ENCODE results near the gene ATP6V0A1. TPM values are rescaled to one million over a fixed set of nuclear protein-coding genes. Genes with fewer than 3 reads are reported as not detected.

Gene ATP6V0A1
- total RNA-seq, 2 experiments from 2014 or later = 10.4 to 14.4 TPM

DNA sequence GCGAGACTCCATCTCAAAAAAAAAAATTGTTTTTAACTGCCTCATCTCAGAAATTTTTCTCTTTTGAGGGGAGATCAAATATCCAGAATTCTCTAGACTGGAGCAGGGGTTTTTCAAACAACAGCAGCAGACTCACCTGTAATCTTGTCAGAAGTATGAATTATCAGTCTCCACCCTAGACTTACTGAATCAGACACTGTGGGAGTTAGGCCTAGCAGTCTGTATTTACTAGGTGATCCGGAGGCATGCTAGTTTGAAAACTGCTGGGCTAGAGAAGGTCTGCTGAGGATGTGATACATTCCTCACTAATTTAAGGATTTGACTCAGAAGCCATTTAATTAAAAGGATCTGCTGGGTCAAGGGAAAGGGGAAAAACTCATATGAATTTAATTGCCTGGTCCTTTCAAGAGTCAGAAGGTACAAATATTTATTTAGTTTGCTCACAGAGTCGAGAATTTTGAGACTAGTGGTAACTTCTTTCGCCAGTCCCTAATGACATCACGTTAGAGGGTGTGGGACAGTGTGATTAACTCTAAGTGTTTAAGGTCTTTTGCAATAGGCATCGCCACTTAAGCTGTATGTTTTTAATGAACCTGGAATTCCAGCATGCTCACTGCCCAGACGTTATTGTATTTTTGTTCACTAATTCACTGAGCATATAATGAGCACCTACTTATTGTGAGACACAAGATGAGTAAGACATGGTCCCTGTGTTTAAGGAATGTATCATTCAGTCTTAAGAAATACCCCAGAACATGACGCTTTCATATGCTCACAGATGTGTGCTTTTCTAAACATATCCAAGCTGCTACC is 14.2 kb downstream of the ATP6V0A1 start:
- ChIA-PET CTCF (interaction anchor here (0.9 kb wide), 1 partner anchor 291 kb away, joined by 3 read pairs; no protein-coding TSS in a partner anchor), POLR2A (no interaction called here)
- Histone ChIP-seq H3K36me3 (ENCODE audit: insufficient read depth, low read length) (peaks cover 8% of the 10 kb centered on the region), H3K27me3 (ENCODE audit: control insufficient read depth in 1 of 2, insufficient read depth in 2 of 2, low read length in 2 of 2) (no peaks in the 10 kb centered on the region), H3K27ac (ENCODE audit: low read depth in 1 of 2, low read length in 2 of 2) (no peak overlapping the region), H3K4me3 (ENCODE audit: low read length) (no peak overlapping the region), H3K9me3 (ENCODE audit: control insufficient read depth in 1 of 2, insufficient read depth in 1 of 2, low read length in 2 of 2) (no peaks in the 10 kb centered on the region), H3K4me1 (ENCODE audit: insufficient read depth, low read length) (no peaks in the 10 kb centered on the region)
- no peaks in the 10 kb centered on the region for H3K27me3 Mint-ChIP-seq
- TF ChIP-seq, protein P1, sequence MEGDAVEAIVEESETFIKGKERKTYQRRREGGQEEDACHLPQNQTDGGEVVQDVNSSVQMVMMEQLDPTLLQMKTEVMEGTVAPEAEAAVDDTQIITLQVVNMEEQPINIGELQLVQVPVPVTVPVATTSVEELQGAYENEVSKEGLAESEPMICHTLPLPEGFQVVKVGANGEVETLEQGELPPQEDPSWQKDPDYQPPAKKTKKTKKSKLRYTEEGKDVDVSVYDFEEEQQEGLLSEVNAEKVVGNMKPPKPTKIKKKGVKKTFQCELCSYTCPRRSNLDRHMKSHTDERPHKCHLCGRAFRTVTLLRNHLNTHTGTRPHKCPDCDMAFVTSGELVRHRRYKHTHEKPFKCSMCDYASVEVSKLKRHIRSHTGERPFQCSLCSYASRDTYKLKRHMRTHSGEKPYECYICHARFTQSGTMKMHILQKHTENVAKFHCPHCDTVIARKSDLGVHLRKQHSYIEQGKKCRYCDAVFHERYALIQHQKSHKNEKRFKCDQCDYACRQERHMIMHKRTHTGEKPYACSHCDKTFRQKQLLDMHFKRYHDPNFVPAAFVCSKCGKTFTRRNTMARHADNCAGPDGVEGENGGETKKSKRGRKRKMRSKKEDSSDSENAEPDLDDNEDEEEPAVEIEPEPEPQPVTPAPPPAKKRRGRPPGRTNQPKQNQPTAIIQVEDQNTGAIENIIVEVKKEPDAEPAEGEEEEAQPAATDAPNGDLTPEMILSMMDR (IDR thresholded peaks at IDR 0.05) = no peak
- intact Hi-C loops (cut with DNase I, micrococcal nuclease) = no loop called here
- no peak for ATAC-seq (ENCODE audit: poor library complexity)
- DNase-seq = no peak
- peaks cover 6% of the 10 kb centered on the region for H3K4me1 Mint-ChIP-seq (ENCODE audit: low read depth)
- no peak overlapping the region for H3K27ac Mint-ChIP-seq
- H3K4me3 Mint-ChIP-seq = no peak overlapping the region
- H3K36me3 Mint-ChIP-seq (ENCODE audit: low read depth) = peaks cover 85% of the 10 kb centered on the region
- H3K9me3 Mint-ChIP-seq = no peaks in the 10 kb centered on the region

DNA sequence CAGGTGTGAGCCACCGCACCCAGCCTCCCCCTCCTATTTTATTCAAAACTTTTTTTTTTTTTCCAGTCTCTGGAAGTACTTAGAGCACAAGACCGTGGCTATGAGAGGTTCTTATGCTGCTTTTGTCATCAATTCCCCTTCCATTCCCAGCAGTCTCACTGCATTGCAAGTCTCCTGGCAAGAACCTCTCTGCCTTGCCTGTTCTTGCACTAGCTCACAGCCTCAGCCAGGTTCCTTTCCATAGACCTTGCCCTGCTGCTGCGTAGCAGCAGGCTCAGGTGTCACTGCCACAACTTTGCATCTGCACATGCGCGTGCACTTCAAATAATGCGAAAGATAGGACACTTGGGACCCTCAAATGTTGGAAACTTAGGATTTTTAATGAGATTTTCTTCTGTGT is 15.6 kb downstream of the ATP6V0A1 start:
- CTCF ChIA-PET = no interaction called here
- H3K9me3 Mint-ChIP-seq = no peaks in the 10 kb centered on the region
- H3K27ac ChIP-seq (ENCODE audit: low read depth in 1 of 2, low read length in 2 of 2) = no peak overlapping the region

DNA sequence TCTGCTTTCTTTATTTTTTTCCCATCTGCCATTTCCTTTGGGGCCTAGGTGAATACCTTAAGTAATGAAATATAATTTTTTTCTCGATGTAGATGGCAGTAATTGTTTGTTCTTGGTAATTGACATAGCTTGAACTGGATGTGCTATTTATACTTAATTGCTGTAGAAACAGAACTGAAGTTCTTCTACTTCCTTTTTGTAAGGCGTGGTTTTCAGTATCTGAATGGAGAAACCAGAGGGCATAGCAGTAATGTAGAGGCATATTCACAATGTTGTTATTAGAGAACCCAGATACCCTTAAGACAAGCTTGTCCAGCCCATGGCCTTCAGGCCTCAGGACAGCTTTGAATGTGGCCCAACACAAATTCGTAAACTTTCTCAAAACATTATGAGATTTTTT is 16.4 kb downstream of the ATP6V0A1 start:
- H3K36me3 ChIP-seq (ENCODE audit: insufficient read depth, low read length) = no peaks in the 10 kb centered on the region
- no peaks in the 10 kb centered on the region for H3K27me3 Mint-ChIP-seq
- H3K4me3 ChIP-seq (ENCODE audit: low read length) = no peak overlapping the region
- ChIA-PET CTCF (no interaction called here), POLR2A (no interaction called here)
- H3K27me3 ChIP-seq (ENCODE audit: control insufficient read depth in 1 of 2, insufficient read depth in 2 of 2, low read length in 2 of 2) = no peaks in the 10 kb centered on the region
- no peak overlapping the region for H3K27ac Mint-ChIP-seq
- no peak for DNase-seq
- intact Hi-C loops (cut with DNase I, micrococcal nuclease) = loop anchor here in 1 of 2 experiments (5.0 kb wide), 1 partner anchor 33 kb away; no protein-coding TSS in a partner anchor
- H3K9me3 Mint-ChIP-seq = no peaks in the 10 kb centered on the region
- TF ChIP-seq, protein P1 (IDR thresholded peaks at IDR 0.05) = no peak
- H3K9me3 ChIP-seq (ENCODE audit: control insufficient read depth in 1 of 2, insufficient read depth in 1 of 2, low read length in 2 of 2) = no peaks in the 10 kb centered on the region
- no peaks in the 10 kb centered on the region for H3K4me1 ChIP-seq (ENCODE audit: insufficient read depth, low read length)
- no peak overlapping the region for H3K4me3 Mint-ChIP-seq
- ATAC-seq (ENCODE audit: poor library complexity) = no peak
- no peak overlapping the region for H3K27ac ChIP-seq (ENCODE audit: low read depth in 1 of 2, low read length in 2 of 2)
- H3K4me1 Mint-ChIP-seq (ENCODE audit: low read depth) = peaks cover 6% of the 10 kb centered on the region
- H3K36me3 Mint-ChIP-seq (ENCODE audit: low read depth) = peaks cover 81% of the 10 kb centered on the region

More for the DNA sequence above, 15.6 kb downstream of the ATP6V0A1 start:
- Mint-ChIP-seq H3K4me3 (no peak overlapping the region), H3K36me3 (ENCODE audit: low read depth) (peaks cover 82% of the 10 kb centered on the region), H3K27me3 (no peaks in the 10 kb centered on the region), H3K27ac (no peak overlapping the region), H3K4me1 (ENCODE audit: low read depth) (peaks cover 6% of the 10 kb centered on the region)
- no peaks in the 10 kb centered on the region for H3K27me3 ChIP-seq (ENCODE audit: control insufficient read depth in 1 of 2, insufficient read depth in 2 of 2, low read length in 2 of 2)
- H3K4me3 ChIP-seq (ENCODE audit: low read length) = no peak overlapping the region
- TF ChIP-seq, protein P1 (IDR thresholded peaks at IDR 0.05) = no peak
- no peaks in the 10 kb centered on the region for H3K36me3 ChIP-seq (ENCODE audit: insufficient read depth, low read length)
- intact Hi-C loops (cut with DNase I, micrococcal nuclease) = no loop called here
- H3K4me1 ChIP-seq (ENCODE audit: insufficient read depth, low read length) = no peaks in the 10 kb centered on the region
- H3K9me3 ChIP-seq (ENCODE audit: control insufficient read depth in 1 of 2, insufficient read depth in 1 of 2, low read length in 2 of 2) = no peaks in the 10 kb centered on the region
- no peak for DNase-seq
- ATAC-seq (ENCODE audit: poor library complexity) = no peak
- POLR2A ChIA-PET = no interaction called here
